Stimulated activated CD4-positive, alpha-beta T cell treated with anti-CD3 and anti-CD28 coated beads, Interleukin-2, amount 100 ng/mL, for 4 hours (primary cell): ENCODE results near the gene SIAH2.
"Not testable (repeated sequence)": the region's sequence is repeated elsewhere in the genome, so short reads cannot be mapped to it uniquely, and the experiment has no call there.

Source experiments
- DNase-seq: peaks from one replicate; pipeline ENCODE4 v3.0.0-alpha.2; 2020; ENCODE audit warnings: low read depth

SIAH2 gene

GRCh38 chr3:150763122-150763840, at the start of gene SIAH2:
TSS of gene SIAH2 (minus strand) at chr3:150763169. CDS start at chr3:150762849, 320 bp downstream.
- peak; percentile 91 for DNase-seq

GRCh38 chr3:150811984-150812383, 49.0 kb upstream of the SIAH2 start:
- no peak for DNase-seq

- DNase-seq: no peak
Observed at GRCh38 chr3:150810641-150811040, 47.7 kb upstream of the SIAH2 start.

GRCh38 chr3:150806185-150806835, 43.3 kb upstream of the SIAH2 start:
- DNase-seq: no peak

GRCh38 chr3:150805354-150805753, 42.4 kb upstream of the SIAH2 start:
- no peak for DNase-seq

GRCh38 chr3:150803440-150803985, 40.5 kb upstream of the SIAH2 start:
- no peak for DNase-seq

GRCh38 chr3:150800722-150801121, 37.8 kb upstream of the SIAH2 start:
- DNase-seq: no peak

GRCh38 chr3:150798122-150798618, 35.2 kb upstream of the SIAH2 start:
- DNase-seq: no peak

GRCh38 chr3:150797155-150797554, 34.2 kb upstream of the SIAH2 start:
- no peak for DNase-seq

- DNase-seq: not testable (repeated sequence)
Observed at GRCh38 chr3:150796527-150796926, 33.6 kb upstream of the SIAH2 start.

GRCh38 chr3:150793641-150794040, 30.7 kb upstream of the SIAH2 start:
- no peak for DNase-seq

- DNase-seq: no peak
Observed at GRCh38 chr3:150790629-150791028, 27.7 kb upstream of the SIAH2 start.

GRCh38 chr3:150789451-150789850, 26.5 kb upstream of the SIAH2 start:
- no peak for DNase-seq

GRCh38 chr3:150787741-150788370, 24.9 kb upstream of the SIAH2 start:
- DNase-seq: peak; percentile 72

- DNase-seq: no peak
Observed at GRCh38 chr3:150786791-150787190, 23.8 kb upstream of the SIAH2 start.

- DNase-seq: no peak
Observed at GRCh38 chr3:150784747-150785125, 21.8 kb upstream of the SIAH2 start.

GRCh38 chr3:150783920-150784746, 21.2 kb upstream of the SIAH2 start:
- no peak for DNase-seq

GRCh38 chr3:150783316-150783715, 20.3 kb upstream of the SIAH2 start:
- DNase-seq: no peak

- DNase-seq: no peak
Observed at GRCh38 chr3:150779402-150779858, 16.5 kb upstream of the SIAH2 start.

- DNase-seq: no peak
Observed at GRCh38 chr3:150778793-150779401, 15.9 kb upstream of the SIAH2 start.

- DNase-seq: no peak
Observed at GRCh38 chr3:150775001-150775599, 12.1 kb upstream of the SIAH2 start.
